ENCODE results near the gene TANK. TPM values are rescaled to one million over a fixed set of nuclear protein-coding genes. Genes with fewer than 3 reads are reported as not detected.

Gene TANK
- total and polyA plus RNA-seq, 4 donors: 17.2 to 62.1 (median 42.3) TPM

- H3K9ac ChIP-seq (ENCODE audit: low read depth in 1 of 2, low read length in 2 of 2): peak overlapping the region in 1 of 2 donors; percentile 9
- H3K4me3 ChIP-seq (ENCODE audit: low read depth in 1 of 3, low read length in 3 of 3): no peak overlapping the region
- no peak for TF ChIP-seq CTCF (IDR thresholded peaks at IDR 0.05; ENCODE audit: low read depth, low read length, missing input control)
- no peak for TF ChIP-seq FOXA2 (IDR thresholded peaks at IDR 0.05)
- TF ChIP-seq RAD21 (IDR thresholded peaks at IDR 0.05): no peak
- no peak for TF ChIP-seq MAX (IDR thresholded peaks at IDR 0.05)
- no peak for TF ChIP-seq FOXA1 (IDR thresholded peaks at IDR 0.05)
- no peak for TF ChIP-seq RXRA (IDR thresholded peaks at IDR 0.05)
- no peak for TF ChIP-seq ATF3 (IDR thresholded peaks at IDR 0.05)
- TF ChIP-seq GABPA (IDR thresholded peaks at IDR 0.05 in 1 of 2, conservative IDR thresholded peaks at IDR 0.05 in 1 of 2): no peak
- TF ChIP-seq HNF4G (IDR thresholded peaks at IDR 0.05): no peak
- TF ChIP-seq REST (IDR thresholded peaks at IDR 0.05): no peak
- TF ChIP-seq HNF4A (conservative IDR thresholded peaks at IDR 0.05): no peak
- no peak for TF ChIP-seq NR2F2 (IDR thresholded peaks at IDR 0.05)
- TF ChIP-seq ZBTB33 (IDR thresholded peaks at IDR 0.05): no peak
- TF ChIP-seq EGR1 (IDR thresholded peaks at IDR 0.05; ENCODE audit: low read depth in 2 of 2): no peak
- no peak for DNase-seq (ENCODE audit: low spot score)
- H3K27ac ChIP-seq (ENCODE audit: low read depth in 1 of 2, low read length in 2 of 2): no peak overlapping the region
- WGBS: 79% methylated on average over 4 of the region's 4 CpGs
- H3K27me3 ChIP-seq (ENCODE audit: control insufficient read depth in 4 of 4, insufficient read depth in 4 of 4, low read length in 3 of 4): no peaks in the 10 kb centered on the region
- H3K4me1 ChIP-seq (ENCODE audit: control insufficient read depth in 4 of 4, insufficient read depth in 4 of 4, low read length in 3 of 4): peaks cover 0 to 8% (median 2%) of the 10 kb centered on the region in 4 donors
- peaks cover 2 to 21% (median 16%) of the 10 kb centered on the region in 4 donors for H3K36me3 ChIP-seq (ENCODE audit: control insufficient read depth in 4 of 4, insufficient read depth in 3 of 4, low read depth in 1 of 4, low read length in 3 of 4)
- H3K9me3 ChIP-seq (ENCODE audit: control insufficient read depth in 4 of 4, low read length in 3 of 4): no peaks in the 10 kb centered on the region
Measured at GRCh38 chr2:161199912-161200701, 39.9 kb downstream of the TANK start.
